T-helper 1 cell treated with Interleukin-12 subunit alpha and Interleukin-12 subunit beta and Interleukin-4 antibody, amounts not matched to agents 30 μg/mL and 1 μg/mL, for 36 hours (primary cell): ENCODE results near the gene GRIK4.
"Not testable (repeated sequence)": the region's sequence is repeated elsewhere in the genome, so short reads cannot be mapped to it uniquely, and the experiment has no call there.

Experiments used
- H3K27ac Mint-ChIP-seq: one replicate; pipeline ENCODE4 v1.8.0; 2021; ENCODE audit warnings: mild to moderate bottlenecking, mixed read lengths
- H3K27me3 Mint-ChIP-seq: one replicate; pipeline ENCODE4 v1.8.0; 2021; ENCODE audit warnings: low read depth, mixed read lengths
- H3K36me3 Mint-ChIP-seq: one replicate; pipeline ENCODE4 v1.8.0; 2021; ENCODE audit warnings: low read depth, mixed read lengths
- H3K4me1 Mint-ChIP-seq: one replicate; pipeline ENCODE4 v1.8.0; 2021; ENCODE audit warnings: low read depth, mixed read lengths
- H3K4me3 Mint-ChIP-seq: one replicate; pipeline ENCODE4 v1.8.0; 2021; ENCODE audit warnings: mild to moderate bottlenecking, moderate library complexity, mixed read lengths
- H3K9me3 Mint-ChIP-seq: one replicate; pipeline ENCODE4 v1.8.0; 2021; ENCODE audit warnings: mixed read lengths

The GRIK4 gene

GRCh38 chr11:120578596-120579154 lies 67.1 kb downstream of the GRIK4 start:
- peaks cover 3% of the 10 kb centered on the region for H3K4me1 Mint-ChIP-seq
- peaks cover 8% of the 10 kb centered on the region for H3K27me3 Mint-ChIP-seq
- H3K9me3 Mint-ChIP-seq: peaks cover 8% of the 10 kb centered on the region
- no peak overlapping the region for H3K4me3 Mint-ChIP-seq
- H3K36me3 Mint-ChIP-seq: no peaks in the 10 kb centered on the region
- no peak overlapping the region for H3K27ac Mint-ChIP-seq

- peaks cover 3% of the 10 kb centered on the region for H3K4me1 Mint-ChIP-seq
- H3K4me3 Mint-ChIP-seq: no peak overlapping the region
- H3K27ac Mint-ChIP-seq: no peak overlapping the region
- no peaks in the 10 kb centered on the region for H3K36me3 Mint-ChIP-seq
- H3K9me3 Mint-ChIP-seq: peaks cover 8% of the 10 kb centered on the region
- peaks cover 13% of the 10 kb centered on the region for H3K27me3 Mint-ChIP-seq
Measured at GRCh38 chr11:120579611-120580031, 68.1 kb downstream of the GRIK4 start.

- H3K27ac Mint-ChIP-seq: no peak overlapping the region
- H3K4me1 Mint-ChIP-seq: peaks cover 3% of the 10 kb centered on the region
- H3K36me3 Mint-ChIP-seq: no peaks in the 10 kb centered on the region
- peaks cover 8% of the 10 kb centered on the region for H3K9me3 Mint-ChIP-seq
- no peak overlapping the region for H3K4me3 Mint-ChIP-seq
- peaks cover 22% of the 10 kb centered on the region for H3K27me3 Mint-ChIP-seq
Measured at GRCh38 chr11:120581313-120581712, 69.8 kb downstream of the GRIK4 start.

- peaks cover 17% of the 10 kb centered on the region for H3K27me3 Mint-ChIP-seq
- H3K4me1 Mint-ChIP-seq: not testable (repeated sequence)
Measured at GRCh38 chr11:120582535-120582934, 71.0 kb downstream of the GRIK4 start.

GRCh38 chr11:120586072-120586471 lies 74.5 kb downstream of the GRIK4 start:
- H3K27me3 Mint-ChIP-seq: peaks cover 17% of the 10 kb centered on the region
- no peaks in the 10 kb centered on the region for H3K36me3 Mint-ChIP-seq
- H3K4me3 Mint-ChIP-seq: no peak overlapping the region
- H3K4me1 Mint-ChIP-seq: no peaks in the 10 kb centered on the region
- H3K27ac Mint-ChIP-seq: no peak overlapping the region
- peaks cover 8% of the 10 kb centered on the region for H3K9me3 Mint-ChIP-seq

More at GRCh38 chr11:120582535-120582934, 71.0 kb downstream of the GRIK4 start:
- not testable (repeated sequence) for H3K9me3 Mint-ChIP-seq, H3K4me3 Mint-ChIP-seq, H3K36me3 Mint-ChIP-seq, H3K27ac Mint-ChIP-seq

GRCh38 chr11:120586728-120587127 lies 75.2 kb downstream of the GRIK4 start:
- Mint-ChIP-seq H3K27me3 (peaks cover 14% of the 10 kb centered on the region), H3K4me3 (no peak overlapping the region), H3K27ac (no peak overlapping the region)

GRCh38 chr11:120587299-120587698 lies 75.8 kb downstream of the GRIK4 start:
- H3K4me3 Mint-ChIP-seq: no peak overlapping the region
- H3K4me1 Mint-ChIP-seq: no peaks in the 10 kb centered on the region
- H3K27ac Mint-ChIP-seq: no peak overlapping the region
- H3K27me3 Mint-ChIP-seq: peaks cover 14% of the 10 kb centered on the region
- H3K9me3 Mint-ChIP-seq: peaks cover 8% of the 10 kb centered on the region
- no peaks in the 10 kb centered on the region for H3K36me3 Mint-ChIP-seq

More at GRCh38 chr11:120586728-120587127, 75.2 kb downstream of the GRIK4 start:
- Mint-ChIP-seq H3K9me3 (peaks cover 8% of the 10 kb centered on the region), H3K4me1 (no peaks in the 10 kb centered on the region), H3K36me3 (no peaks in the 10 kb centered on the region)

- no peaks in the 10 kb centered on the region for H3K36me3 Mint-ChIP-seq
- no peak overlapping the region for H3K27ac Mint-ChIP-seq
- H3K27me3 Mint-ChIP-seq: peaks cover 19% of the 10 kb centered on the region
- H3K4me1 Mint-ChIP-seq: no peaks in the 10 kb centered on the region
- H3K4me3 Mint-ChIP-seq: no peak overlapping the region
- H3K9me3 Mint-ChIP-seq: no peaks in the 10 kb centered on the region
Measured at GRCh38 chr11:120589376-120589775, 77.8 kb downstream of the GRIK4 start.

- H3K4me3 Mint-ChIP-seq: no peak overlapping the region
- H3K27ac Mint-ChIP-seq: no peak overlapping the region
- no peaks in the 10 kb centered on the region for H3K36me3 Mint-ChIP-seq
- H3K9me3 Mint-ChIP-seq: no peaks in the 10 kb centered on the region
- H3K27me3 Mint-ChIP-seq: peaks cover 18% of the 10 kb centered on the region
- H3K4me1 Mint-ChIP-seq: no peaks in the 10 kb centered on the region
Measured at GRCh38 chr11:120590472-120590871, 78.9 kb downstream of the GRIK4 start.

- Mint-ChIP-seq H3K9me3 (no peaks in the 10 kb centered on the region), H3K36me3 (no peaks in the 10 kb centered on the region), H3K27ac (no peak overlapping the region), H3K27me3 (peaks cover 10% of the 10 kb centered on the region), H3K4me1 (no peaks in the 10 kb centered on the region), H3K4me3 (no peak overlapping the region)
Measured at GRCh38 chr11:120594746-120595145, 83.2 kb downstream of the GRIK4 start.

- Mint-ChIP-seq H3K27me3 (peaks cover 10% of the 10 kb centered on the region), H3K36me3 (no peaks in the 10 kb centered on the region)
Measured at GRCh38 chr11:120595557-120595956, 84.0 kb downstream of the GRIK4 start.

GRCh38 chr11:120597250-120598215 lies 86.0 kb downstream of the GRIK4 start:
- H3K4me1 Mint-ChIP-seq: no peaks in the 10 kb centered on the region
- H3K9me3 Mint-ChIP-seq: no peaks in the 10 kb centered on the region
- no peak overlapping the region for H3K4me3 Mint-ChIP-seq

More at GRCh38 chr11:120595557-120595956, 84.0 kb downstream of the GRIK4 start:
- Mint-ChIP-seq H3K9me3 (no peaks in the 10 kb centered on the region), H3K27ac (no peak overlapping the region), H3K4me3 (no peak overlapping the region), H3K4me1 (no peaks in the 10 kb centered on the region)

GRCh38 chr11:120598517-120599257 lies 87.1 kb downstream of the GRIK4 start:
- no peak overlapping the region for H3K27ac Mint-ChIP-seq
- peaks cover 3% of the 10 kb centered on the region for H3K27me3 Mint-ChIP-seq
- H3K36me3 Mint-ChIP-seq: no peaks in the 10 kb centered on the region
- H3K4me1 Mint-ChIP-seq: no peaks in the 10 kb centered on the region
- H3K4me3 Mint-ChIP-seq: no peak overlapping the region
- H3K9me3 Mint-ChIP-seq: no peaks in the 10 kb centered on the region

More at GRCh38 chr11:120597250-120598215, 86.0 kb downstream of the GRIK4 start:
- Mint-ChIP-seq H3K27ac (no peak overlapping the region), H3K27me3 (peaks cover 10% of the 10 kb centered on the region), H3K36me3 (no peaks in the 10 kb centered on the region)

- H3K4me3 Mint-ChIP-seq: no peak overlapping the region
- H3K27ac Mint-ChIP-seq: no peak overlapping the region
- H3K9me3 Mint-ChIP-seq: no peaks in the 10 kb centered on the region
- H3K36me3 Mint-ChIP-seq: no peaks in the 10 kb centered on the region
- H3K27me3 Mint-ChIP-seq: no peaks in the 10 kb centered on the region
- H3K4me1 Mint-ChIP-seq: no peaks in the 10 kb centered on the region
Measured at GRCh38 chr11:120599816-120600420, 88.4 kb downstream of the GRIK4 start.
